ENCODE results near the gene RTF1. TPM values are rescaled to one million over a fixed set of nuclear protein-coding genes. Genes with fewer than 3 reads are reported as not detected.
A peak's percentile ranks its signal among the peaks of the same experiment; 100 is the strongest.

RTF1 gene
- total RNA-seq, 1 experiment from 2014 or later = 13.4 TPM

DNA sequence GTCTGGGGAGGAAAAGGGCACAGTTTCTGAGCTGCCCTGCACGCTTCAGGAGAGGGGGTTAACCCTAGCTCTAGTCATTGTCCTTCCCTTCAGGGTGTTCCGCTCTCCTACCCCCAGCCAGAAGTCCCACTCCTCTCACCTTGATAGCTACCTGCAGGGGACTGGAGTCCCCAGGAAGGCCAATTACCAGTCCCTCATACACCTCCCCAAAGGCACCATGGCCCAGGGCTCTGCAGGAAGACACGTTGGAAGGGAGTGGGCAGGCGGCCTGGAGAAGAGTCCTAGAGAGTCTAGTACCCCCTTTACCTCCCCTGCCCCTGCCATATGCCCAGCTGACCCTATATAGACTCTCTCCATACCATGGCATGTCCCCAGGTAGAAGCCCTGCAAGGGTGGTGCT, 88.9 kb downstream of the RTF1 start:
- DNase-seq (ENCODE audit: low spot score) = no peak

DNA sequence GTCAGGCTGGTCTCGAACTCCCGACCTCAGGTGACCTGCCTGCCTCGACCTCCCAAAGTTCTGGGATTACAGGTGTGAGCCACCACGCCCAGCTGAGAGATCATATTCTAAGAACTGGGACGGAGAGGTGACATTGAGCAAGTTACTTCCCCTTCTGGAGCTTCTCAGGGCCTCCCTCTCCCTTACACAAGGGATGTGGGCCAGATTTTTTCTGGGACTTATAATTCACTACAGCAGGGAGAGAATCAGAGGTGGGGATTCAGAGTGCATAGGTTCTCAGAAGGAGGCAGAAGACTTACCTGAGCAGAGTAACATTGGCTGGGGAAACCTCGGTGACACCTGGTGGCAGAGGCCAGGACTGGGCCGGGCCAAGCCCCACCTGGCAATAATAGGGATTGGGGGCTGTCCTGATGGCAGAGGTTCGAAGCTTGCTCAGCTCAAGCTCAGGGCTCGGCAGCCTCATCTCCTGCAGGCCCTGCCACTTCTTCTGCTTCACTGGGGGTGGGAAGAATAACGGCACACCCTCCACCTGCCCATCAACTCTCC, 90.0 kb downstream of the RTF1 start:
- DNase-seq (ENCODE audit: low spot score) = peak; percentile 48

DNA sequence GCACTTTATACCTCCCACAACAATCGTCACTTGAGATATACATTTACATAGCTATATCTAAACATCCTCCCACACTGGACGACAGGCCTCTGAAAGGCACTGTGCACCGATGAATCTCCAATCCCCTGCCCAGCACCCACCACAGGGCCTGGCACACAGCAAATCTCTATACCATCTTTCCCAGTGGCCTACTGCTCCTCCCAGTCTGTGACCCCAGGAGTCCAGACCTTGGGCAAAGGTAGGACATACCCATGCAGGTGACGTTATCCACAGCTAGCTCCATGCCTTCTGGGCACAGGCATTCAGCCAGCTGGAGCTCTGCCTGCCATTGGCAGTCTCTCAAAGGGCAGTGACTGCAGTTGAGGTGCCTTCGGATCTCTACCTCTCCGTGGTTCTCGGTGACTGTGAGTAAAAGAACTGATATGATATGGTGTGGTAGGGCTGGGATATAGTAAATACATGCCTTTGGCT, 91.0 kb downstream of the RTF1 start:
- DNase-seq (ENCODE audit: low spot score) = peak; percentile 38

DNA sequence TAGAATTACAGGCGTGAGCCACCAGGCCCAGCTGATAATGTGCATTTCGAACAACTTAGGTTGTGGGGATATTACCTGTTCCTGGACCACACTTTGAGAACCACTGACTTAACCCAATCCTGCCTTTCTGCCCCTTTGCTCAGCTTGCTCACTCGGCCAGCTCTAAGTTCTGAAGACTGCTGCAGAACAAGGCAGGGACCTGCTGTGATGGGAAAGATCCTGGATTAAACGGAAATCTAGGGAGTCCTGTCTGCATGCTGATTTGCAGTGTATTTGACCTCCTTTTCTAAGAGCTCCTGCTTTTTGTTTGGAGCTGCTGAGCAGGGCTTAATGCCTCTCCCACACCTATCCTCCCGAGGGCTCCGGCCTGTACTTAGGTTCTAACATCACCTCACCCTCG, 93.8 kb downstream of the RTF1 start:
- DNase-seq (ENCODE audit: low spot score) = no peak

DNA sequence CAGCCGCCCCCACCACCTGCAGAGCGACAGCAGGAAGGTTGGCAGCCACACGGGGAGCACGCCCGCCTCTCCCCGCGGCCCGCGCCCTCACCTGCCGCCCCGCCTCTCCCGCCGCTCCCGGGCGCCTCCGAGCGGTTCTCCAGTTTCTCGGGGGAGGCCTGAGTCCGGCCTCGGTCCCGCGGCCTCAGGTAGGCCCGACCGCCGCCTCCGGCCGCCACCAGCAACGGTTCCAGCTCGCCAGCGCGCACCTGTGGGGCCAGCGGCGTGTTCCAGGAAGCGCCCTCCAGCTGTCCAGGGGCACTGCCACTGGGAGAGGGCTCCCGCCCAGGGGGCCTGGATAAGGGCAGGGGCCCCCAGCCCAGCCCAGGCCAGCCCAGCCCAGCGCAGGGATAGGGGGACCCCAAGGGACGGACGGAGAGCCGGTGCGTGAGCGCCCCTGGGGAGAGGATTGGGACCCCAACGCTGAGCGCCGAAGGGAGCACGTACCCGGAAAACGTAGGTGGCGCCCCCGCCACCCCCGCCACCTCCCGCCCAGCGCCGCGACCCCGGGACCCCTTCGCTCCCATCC, 94.5 kb downstream of the RTF1 start:
- DNase-seq (ENCODE audit: low spot score) = no peak

DNA sequence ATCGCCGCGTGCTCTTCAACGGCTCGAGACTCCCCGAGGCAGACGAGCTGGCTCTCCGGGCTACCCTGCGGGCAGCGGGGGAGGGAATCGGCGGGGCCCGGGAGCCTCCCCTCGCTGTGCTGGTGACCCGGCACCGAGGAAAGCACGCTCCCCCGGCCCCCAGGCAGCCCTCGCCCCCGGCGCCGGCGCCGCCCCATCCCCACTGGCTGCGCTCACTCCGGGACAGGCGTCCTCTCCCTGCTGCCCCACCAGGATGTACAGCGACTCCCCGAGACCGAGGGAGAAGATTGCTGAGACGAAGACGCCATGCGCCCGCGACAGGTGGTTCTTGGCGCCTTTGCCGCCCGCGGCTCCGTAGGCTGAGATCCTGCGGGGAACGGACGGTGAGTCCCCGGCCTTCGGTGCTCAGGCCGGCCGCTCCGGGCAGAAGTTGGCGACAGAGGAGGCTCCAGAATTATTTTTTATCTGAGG, 95.0 kb downstream of the RTF1 start:
- DNase-seq (ENCODE audit: low spot score) = no peak

DNA sequence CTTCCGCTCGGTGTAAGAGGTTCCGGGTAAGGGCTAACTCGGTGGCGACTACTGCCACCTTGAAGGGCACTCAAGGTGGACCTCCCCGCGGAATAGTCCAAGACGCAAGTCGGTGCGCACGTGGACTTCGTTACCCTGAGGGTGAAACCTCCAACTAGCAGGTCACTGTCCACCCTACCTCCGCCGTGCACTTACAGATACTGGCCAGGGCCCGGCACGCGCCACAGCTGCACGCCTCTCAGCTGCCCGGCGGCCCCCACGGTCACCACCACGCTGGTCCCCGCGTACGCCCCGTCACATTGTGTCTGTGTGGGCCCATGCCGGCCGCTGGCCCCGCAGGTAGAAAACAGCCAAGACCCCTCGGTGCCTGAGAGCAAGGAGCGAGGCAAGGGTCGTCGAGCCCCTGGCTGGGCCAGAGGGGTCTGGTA, 95.6 kb downstream of the RTF1 start:
- no peak for DNase-seq (ENCODE audit: low spot score)

DNA sequence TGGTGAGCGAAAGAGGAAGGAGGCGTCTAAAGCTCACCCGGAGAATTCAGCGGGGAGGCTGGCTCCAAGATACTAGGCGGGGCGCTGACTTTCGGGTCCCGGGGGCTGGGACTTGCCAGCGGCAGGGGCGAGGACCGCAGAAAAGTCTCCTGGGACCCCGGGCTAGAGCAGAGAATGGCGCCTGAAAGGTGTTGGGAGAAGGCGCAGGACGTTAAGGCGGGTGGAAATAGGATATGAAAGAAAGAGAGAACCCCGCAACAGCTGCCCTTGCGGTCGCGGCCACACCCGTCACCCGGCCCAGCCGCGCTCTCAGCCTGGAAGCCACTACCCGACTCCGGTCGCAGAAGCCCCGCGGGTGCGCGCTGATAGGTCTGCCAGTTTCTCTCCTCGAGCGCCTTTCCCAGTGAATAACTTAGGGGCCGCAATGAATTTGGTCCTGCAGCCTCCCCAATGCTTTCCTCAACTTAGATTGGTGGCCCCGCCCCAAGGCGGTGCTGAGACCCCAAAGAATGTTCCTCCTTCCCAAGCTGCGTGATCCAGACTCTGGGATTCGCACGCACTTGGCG, 96.1 kb downstream of the RTF1 start:
- no peak for DNase-seq (ENCODE audit: low spot score)

DNA sequence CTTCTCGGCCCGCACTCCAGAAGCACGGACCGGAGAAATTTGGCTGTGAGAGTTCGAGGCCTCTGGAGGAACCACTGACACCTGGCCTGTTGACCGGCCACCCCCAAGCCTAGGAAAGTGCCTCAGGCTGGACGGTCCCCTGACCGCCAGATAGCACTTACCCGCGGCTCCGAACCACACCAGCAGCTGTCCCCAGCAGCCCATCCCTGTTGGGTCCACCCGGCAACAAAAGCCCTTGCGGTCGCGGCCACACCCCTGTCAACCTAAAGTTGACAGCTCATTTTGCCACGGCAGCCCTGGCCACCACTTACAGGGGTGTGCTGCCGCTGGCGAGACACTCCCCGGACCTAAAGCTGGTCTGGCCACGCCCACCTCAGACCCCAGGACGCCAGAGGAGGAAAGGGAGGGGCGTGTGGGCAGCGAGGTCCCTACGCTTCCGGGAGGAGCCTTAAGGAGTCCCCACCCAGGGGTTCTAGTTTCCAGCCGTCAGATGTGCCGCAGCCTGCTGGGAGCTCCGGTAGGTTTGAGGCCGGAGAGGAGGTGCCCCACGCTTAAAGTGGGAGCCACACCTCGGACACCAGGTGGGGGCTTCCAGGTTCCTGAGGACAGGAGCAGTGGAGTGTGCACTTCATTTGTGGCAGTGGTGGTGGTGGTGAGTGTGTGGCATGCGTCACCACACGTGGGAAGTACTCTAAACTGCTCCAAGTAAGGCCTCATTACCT, 96.8 kb downstream of the RTF1 start, which contains the start of gene LTK:
Gene LTK, minus strand, starts transcription at position 322 of the 722 bp plus-strand sequence. Its CDS starts 118 bp downstream, at position 204.
- DNase-seq (ENCODE audit: low spot score) = no peak

DNA sequence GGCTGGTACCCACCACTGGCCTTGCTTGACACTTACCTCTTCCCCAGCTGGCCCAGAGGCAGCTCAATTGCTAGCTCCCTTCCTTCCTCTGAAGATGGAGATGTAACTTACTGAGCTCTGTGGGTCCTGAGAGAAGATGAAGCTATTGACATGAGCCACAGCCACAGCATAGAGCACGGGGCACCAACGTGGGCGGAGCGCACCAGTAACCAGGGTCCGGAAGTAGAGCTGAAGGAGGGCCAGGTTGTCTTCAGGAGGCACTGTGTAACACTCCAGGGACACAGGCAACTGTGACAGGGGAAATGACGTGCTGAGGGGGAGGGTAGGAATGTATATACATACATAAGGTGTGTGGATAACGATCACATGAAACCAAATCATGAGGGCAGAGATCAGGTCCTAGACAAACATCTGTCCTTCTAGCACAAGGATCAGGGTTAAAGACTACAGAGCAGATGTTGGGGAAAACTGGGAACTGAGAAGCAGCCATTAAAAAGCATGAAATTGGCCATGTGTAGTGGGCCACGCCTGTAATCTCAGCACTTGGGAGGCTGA, 101.1 kb downstream of the RTF1 start:
- DNase-seq (ENCODE audit: low spot score) = no peak

DNA sequence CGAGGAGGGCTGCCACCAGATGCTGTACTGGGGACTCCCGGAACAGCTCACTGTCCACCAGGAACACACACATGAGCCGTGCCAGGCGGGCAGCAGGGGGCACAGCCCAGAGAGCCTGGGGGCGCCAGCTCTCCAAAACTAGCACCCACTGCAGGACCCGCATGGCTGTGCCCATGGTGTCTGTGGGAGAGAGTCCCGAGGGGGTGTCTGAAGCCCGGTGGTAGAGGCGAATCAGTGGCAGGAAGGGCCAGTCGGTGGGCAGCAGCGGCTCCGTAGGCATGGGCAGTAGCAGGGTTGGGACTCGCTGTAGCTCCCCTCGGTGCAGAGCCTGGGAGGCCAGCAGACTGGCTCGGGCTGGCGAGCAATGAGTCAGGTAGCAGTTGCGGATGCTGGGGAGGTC, 103.7 kb downstream of the RTF1 start:
- DNase-seq (ENCODE audit: low spot score) = no peak

DNA sequence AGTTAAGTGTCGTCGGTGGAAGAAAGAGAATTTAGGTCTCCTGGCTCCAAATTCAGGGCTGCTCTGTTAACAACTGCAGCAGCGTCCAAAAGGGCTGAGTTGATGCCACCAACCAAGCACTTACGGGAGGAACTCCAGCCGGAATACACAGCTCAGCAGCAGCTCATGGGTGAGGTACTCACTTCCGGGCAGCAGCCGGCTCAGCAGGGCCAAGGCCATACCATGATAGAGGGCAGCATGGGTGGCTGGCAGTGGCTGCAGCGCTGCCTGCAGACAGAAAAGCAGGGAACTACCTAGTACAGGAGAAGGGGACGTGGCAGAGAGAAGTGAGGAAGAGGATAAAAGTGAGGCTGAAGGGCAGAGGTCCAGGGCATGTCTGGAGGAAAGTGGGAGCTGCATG, 104.7 kb downstream of the RTF1 start:
- DNase-seq (ENCODE audit: low spot score) = no peak

DNA sequence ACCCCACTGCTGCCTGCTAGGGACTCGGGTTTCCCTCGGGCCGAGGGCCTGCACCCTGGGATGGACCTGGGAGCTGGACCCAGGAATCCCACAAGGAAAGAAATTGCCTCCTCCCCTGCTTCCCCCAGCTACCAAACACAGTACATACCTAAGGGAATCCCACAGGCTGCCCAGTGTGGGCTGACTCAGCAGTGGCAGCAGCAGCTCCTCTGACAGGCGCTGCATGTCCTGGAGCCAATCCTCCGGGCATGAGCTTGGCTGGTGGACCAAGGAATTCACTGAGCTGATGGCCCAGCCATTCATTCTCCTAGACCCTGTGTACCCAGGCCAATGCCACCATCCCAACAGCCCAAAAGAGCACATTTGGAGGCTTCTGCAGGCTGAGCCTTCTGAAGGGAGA, 106.2 kb downstream of the RTF1 start:
- no peak for DNase-seq (ENCODE audit: low spot score)

DNA sequence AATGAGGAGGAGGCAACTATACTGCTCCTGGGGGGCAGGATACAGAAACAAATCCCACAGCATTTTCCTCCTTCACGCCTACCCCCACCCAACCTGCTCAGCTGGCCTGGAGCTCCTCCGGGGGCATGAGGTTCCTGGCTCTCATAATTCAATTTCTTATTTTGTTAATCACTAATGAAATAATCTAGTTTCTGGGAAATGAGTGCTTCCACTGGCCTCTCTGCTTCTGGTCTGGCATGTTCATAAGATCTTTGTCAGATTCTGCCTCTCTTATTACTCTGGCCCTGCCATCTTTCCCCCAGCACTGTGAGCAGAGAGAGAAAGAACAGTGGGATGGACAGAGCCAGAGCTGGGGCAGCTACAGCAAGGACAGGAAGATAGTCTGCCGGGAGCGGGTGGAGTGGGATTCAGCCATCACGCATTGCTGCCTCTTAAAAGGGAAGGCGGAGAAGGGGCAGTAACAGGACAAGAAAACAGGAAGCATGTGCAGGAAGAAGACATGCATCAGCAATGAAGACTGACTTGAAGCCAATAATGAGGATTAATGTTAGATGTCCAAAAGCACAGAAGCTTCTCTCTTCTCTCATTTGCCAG, 113.6 kb downstream of the RTF1 start:
- DNase-seq (ENCODE audit: low spot score) = no peak

Small RNA genes within 50 kb of the gene (small RNA-seq; reads per million reads assigned to genes)
- not detected for gene RNU6-1169P

Other genes with a start within 250 kb of the RTF1 start
- not detected in 2 replicates for gene EXD1, start 186.3 kb upstream of the RTF1 start, total RNA-seq (2014; rRNA removed; shearing (Covaris generic))
- gene CHP1, start 185.8 kb upstream of the RTF1 start, total RNA-seq (2014; rRNA removed; shearing (Covaris generic)) = 115 and 135 TPM in 2 replicates
- 40.2 and 46.1 TPM in 2 replicates for gene OIP5, start 84.5 kb upstream of the RTF1 start, total RNA-seq (2014; rRNA removed; shearing (Covaris generic))
- 167 and 222 TPM in 2 replicates for gene NUSAP1, start 84.2 kb upstream of the RTF1 start, total RNA-seq (2014; rRNA removed; shearing (Covaris generic))
- gene NDUFAF1, start 14.6 kb upstream of the RTF1 start, total RNA-seq (2014; rRNA removed; shearing (Covaris generic)) = 11.2 and 11.4 TPM in 2 replicates
- 7.3 and 9.7 TPM in 2 replicates for gene ITPKA, start 76.8 kb downstream of the RTF1 start, total RNA-seq (2014; rRNA removed; shearing (Covaris generic))
- 0.05 TPM in 2 replicates for gene LTK, start 96.7 kb downstream of the RTF1 start, total RNA-seq (2014; rRNA removed; shearing (Covaris generic))
- gene RPAP1, start 127.2 kb downstream of the RTF1 start, total RNA-seq (2014; rRNA removed; shearing (Covaris generic)) = 37.5 and 43.7 TPM in 2 replicates
- gene TYRO3, start 142.1 kb downstream of the RTF1 start, total RNA-seq (2014; rRNA removed; shearing (Covaris generic)) = 9.2 and 12.3 TPM in 2 replicates
- 7.5 and 10.5 TPM in 2 replicates for gene MGA, start 243.3 kb downstream of the RTF1 start, total RNA-seq (2014; rRNA removed; shearing (Covaris generic))